ENCODE results near the gene SYT7. TPM values are rescaled to one million over a fixed set of nuclear protein-coding genes. Genes with fewer than 3 reads are reported as not detected.
A peak's percentile ranks its signal among the peaks of the same experiment; 100 is the strongest.

The SYT7 gene
- total RNA-seq, 1 donor from 2014 or later, result 93.6 TPM

GRCh38 chr11:61567286-61568061 lies 13.4 kb downstream of the SYT7 start:
- TF ChIP-seq CTCF (IDR thresholded peaks at IDR 0.05; ENCODE audit: partially characterized antibody, unreplicated experiment), result peak; percentile 100
- Mint-ChIP-seq H3K4me1 (ENCODE audit: low read depth, unreplicated experiment) (peaks cover 41% of the 10 kb centered on the region), H3K27me3 (ENCODE audit: unreplicated experiment) (peaks cover 12% of the 10 kb centered on the region), H3K4me3 (ENCODE audit: unreplicated experiment) (peak overlapping the region; percentile 47), H3K27ac (ENCODE audit: unreplicated experiment) (peak overlapping the region; percentile 33), H3K36me3 (ENCODE audit: unreplicated experiment) (no peaks in the 10 kb centered on the region), H3K9me3 (ENCODE audit: unreplicated experiment) (peaks cover 6% of the 10 kb centered on the region)
- DNase-seq, result peak; percentile 82

- H3K27ac Mint-ChIP-seq (ENCODE audit: unreplicated experiment), result no peak overlapping the region
- H3K9me3 Mint-ChIP-seq (ENCODE audit: unreplicated experiment), result peaks cover 11% of the 10 kb centered on the region
- H3K27me3 Mint-ChIP-seq (ENCODE audit: unreplicated experiment), result peaks cover 18% of the 10 kb centered on the region
- no peak for TF ChIP-seq CTCF (IDR thresholded peaks at IDR 0.05; ENCODE audit: partially characterized antibody, unreplicated experiment)
- peaks cover 44% of the 10 kb centered on the region for H3K4me1 Mint-ChIP-seq (ENCODE audit: low read depth, unreplicated experiment)
- no peak for DNase-seq
- no peak overlapping the region for H3K4me3 Mint-ChIP-seq (ENCODE audit: unreplicated experiment)
- no peaks in the 10 kb centered on the region for H3K36me3 Mint-ChIP-seq (ENCODE audit: unreplicated experiment)
These were observed 15.8 kb downstream of the SYT7 start for GRCh38 chr11:61564936-61565696.

GRCh38 chr11:61560751-61561150 lies 20.1 kb downstream of the SYT7 start:
- peaks cover 20% of the 10 kb centered on the region for H3K27me3 Mint-ChIP-seq (ENCODE audit: unreplicated experiment)
- peaks cover 33% of the 10 kb centered on the region for H3K4me1 Mint-ChIP-seq (ENCODE audit: low read depth, unreplicated experiment)
- H3K27ac Mint-ChIP-seq (ENCODE audit: unreplicated experiment), result no peak overlapping the region
- H3K9me3 Mint-ChIP-seq (ENCODE audit: unreplicated experiment), result peaks cover 11% of the 10 kb centered on the region
- no peaks in the 10 kb centered on the region for H3K36me3 Mint-ChIP-seq (ENCODE audit: unreplicated experiment)
- DNase-seq, result no peak
- H3K4me3 Mint-ChIP-seq (ENCODE audit: unreplicated experiment), result no peak overlapping the region
- TF ChIP-seq CTCF (IDR thresholded peaks at IDR 0.05; ENCODE audit: partially characterized antibody, unreplicated experiment), result no peak

- H3K4me3 Mint-ChIP-seq (ENCODE audit: unreplicated experiment), result peak overlapping the region; percentile 60
- TF ChIP-seq CTCF (IDR thresholded peaks at IDR 0.05; ENCODE audit: partially characterized antibody, unreplicated experiment), result no peak
- no peak for DNase-seq
- H3K4me1 Mint-ChIP-seq (ENCODE audit: low read depth, unreplicated experiment), result peaks cover 45% of the 10 kb centered on the region
- peaks cover 18% of the 10 kb centered on the region for H3K9me3 Mint-ChIP-seq (ENCODE audit: unreplicated experiment)
- H3K27me3 Mint-ChIP-seq (ENCODE audit: unreplicated experiment), result peaks cover 27% of the 10 kb centered on the region
- H3K27ac Mint-ChIP-seq (ENCODE audit: unreplicated experiment), result peak overlapping the region; percentile 35
- no peaks in the 10 kb centered on the region for H3K36me3 Mint-ChIP-seq (ENCODE audit: unreplicated experiment)
These were observed 24.3 kb downstream of the SYT7 start for GRCh38 chr11:61556621-61557020.

GRCh38 chr11:61555978-61556377 lies 24.9 kb downstream of the SYT7 start:
- peaks cover 17% of the 10 kb centered on the region for H3K9me3 Mint-ChIP-seq (ENCODE audit: unreplicated experiment)
- peak overlapping the region; percentile 79 for H3K4me3 Mint-ChIP-seq (ENCODE audit: unreplicated experiment)
- DNase-seq, result no peak
- no peak for TF ChIP-seq CTCF (IDR thresholded peaks at IDR 0.05; ENCODE audit: partially characterized antibody, unreplicated experiment)
- H3K27me3 Mint-ChIP-seq (ENCODE audit: unreplicated experiment), result peaks cover 27% of the 10 kb centered on the region
- H3K27ac Mint-ChIP-seq (ENCODE audit: unreplicated experiment), result peak overlapping the region; percentile 79
- H3K4me1 Mint-ChIP-seq (ENCODE audit: low read depth, unreplicated experiment), result peaks cover 45% of the 10 kb centered on the region
- no peaks in the 10 kb centered on the region for H3K36me3 Mint-ChIP-seq (ENCODE audit: unreplicated experiment)

All from glutamatergic neuron (in vitro differentiated cells).